HG03060 (cell line): Measurements from ENCODE around the gene ZNF25.
"Not testable (repeated sequence)": the region's sequence is repeated elsewhere in the genome, so short reads cannot be mapped to it uniquely, and the experiment has no call there.

Experiments used
- ATAC-seq: cut with Tn5 transposase; IDR thresholded peaks from one replicate; pipeline ENCODE4 v1.9.1; 2021; ENCODE audit warnings: low read depth, moderate number of reproducible peaks; ENCODE audit not compliant: unreplicated experiment

ZNF25 gene

GRCh38 chr10:37952043-37952755, 24.2 kb downstream of the ZNF25 start:
- no peak for ATAC-seq

GRCh38 chr10:37948210-37948609, 28.2 kb downstream of the ZNF25 start:
- ATAC-seq: no peak

DNA sequence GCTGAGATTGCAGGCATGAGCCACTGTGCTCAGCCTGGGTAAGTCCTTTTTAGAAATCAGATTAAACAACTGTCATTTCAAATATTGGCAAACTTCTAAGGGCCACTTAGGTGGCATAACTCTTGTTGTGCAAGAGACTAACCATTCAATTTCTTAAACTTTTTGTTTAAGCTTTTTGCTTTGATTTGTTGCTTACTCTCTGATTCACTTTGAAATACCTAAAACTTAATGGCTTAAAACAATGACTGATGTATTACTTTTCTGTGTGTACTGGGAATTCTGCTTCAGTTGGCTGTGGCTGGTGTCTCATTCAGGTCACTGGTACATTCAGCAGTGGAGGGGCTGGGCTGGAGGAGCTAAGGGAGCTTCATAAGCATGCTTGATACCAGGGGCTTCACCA, 28.9 kb downstream of the ZNF25 start:
- ATAC-seq: no peak

- ATAC-seq: no peak
Measured at GRCh38 chr10:37937864-37938263, 38.6 kb downstream of the ZNF25 start.

DNA sequence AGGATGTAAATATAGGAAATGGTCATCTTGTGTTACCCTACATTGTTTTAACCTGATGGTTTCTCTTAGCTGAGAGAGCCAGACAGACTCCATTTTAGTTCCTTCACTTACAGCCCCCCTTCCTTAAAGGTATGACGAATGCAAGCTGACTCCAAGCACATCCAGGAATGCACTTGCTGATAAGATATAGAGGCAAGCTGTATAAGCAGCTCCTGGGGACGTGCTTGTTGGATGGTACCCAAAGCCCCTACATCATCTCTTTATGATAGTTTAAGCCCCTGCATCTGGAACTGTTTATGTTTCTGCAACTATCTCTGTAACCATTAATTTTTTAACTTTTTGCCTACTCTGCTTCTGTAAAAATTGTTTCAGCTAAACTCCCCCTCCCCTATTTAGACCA, 41.7 kb downstream of the ZNF25 start:
- no peak for ATAC-seq

GRCh38 chr10:37930423-37930822, 46.0 kb downstream of the ZNF25 start:
- no peak for ATAC-seq

DNA sequence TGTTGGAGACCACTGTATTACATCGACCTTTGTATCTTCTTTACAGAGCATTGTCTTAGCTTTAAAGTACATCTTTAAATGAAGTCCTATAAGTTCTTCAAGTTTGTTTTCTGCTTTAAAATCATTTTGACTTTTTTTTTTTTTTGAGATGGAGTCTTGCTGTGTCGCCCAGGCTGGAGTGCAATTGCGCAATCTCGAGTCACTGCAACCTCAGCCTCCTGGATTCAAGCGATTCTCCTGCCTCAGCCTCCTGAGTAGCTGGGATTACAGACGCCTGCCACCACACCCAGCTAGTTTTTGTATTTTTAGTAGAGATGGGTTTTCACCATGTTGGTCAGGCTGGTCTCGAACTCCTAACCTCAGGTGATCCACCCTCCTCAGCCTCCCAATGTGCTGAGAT, 68.3 kb downstream of the ZNF25 start:
- not testable (repeated sequence) for ATAC-seq

DNA sequence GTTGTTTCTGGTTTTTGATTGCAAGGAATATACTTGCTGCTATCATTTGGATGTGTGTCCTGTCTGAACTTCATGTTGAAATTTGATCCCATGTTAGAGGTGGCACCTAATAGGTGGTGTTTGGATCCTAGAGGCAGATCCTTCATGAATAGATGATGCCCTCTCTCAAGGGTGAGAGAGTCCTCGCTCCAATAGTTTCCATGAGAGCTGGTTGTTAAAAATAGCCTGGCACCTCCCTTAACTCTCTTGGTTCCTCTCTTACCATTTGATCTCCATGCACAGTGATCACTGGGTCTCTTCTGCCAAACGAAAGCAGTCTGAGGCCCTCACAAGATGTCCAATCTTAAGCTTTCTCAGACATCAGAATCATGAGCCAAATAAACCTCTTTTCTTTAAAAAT, 70.1 kb downstream of the ZNF25 start:
- no peak for ATAC-seq
